Adrenal gland (tissue), 5 donors: ENCODE measurements around the gene SNRNP70.
"Not testable (repeated sequence)": the region's sequence is repeated elsewhere in the genome, so short reads cannot be mapped to it uniquely, and the experiment has no call there.

Experiments used
- CTCF ChIP-seq, 6 experiments: fragments of 450-650 bp in 4 of 6; fragments of 200-600 bp in 2 of 6; sonication (generic) in 1 of 6; IDR thresholded peaks; 1 replicate in 5 of 6; 2 replicates in 1 of 6; pipeline versions ENCODE4 v1.5.1 to v1.8.0; 2016 to 2021; ENCODE audit warnings: antibody characterized with exemption in 6 of 6, mild to moderate bottlenecking in 2 of 6, moderate library complexity in 1 of 6
- POLR2A ChIP-seq, 2 donors: fragments of 450-650 bp; IDR thresholded peaks; one replicate each; pipeline ENCODE4 v1.6.1; 2017; ENCODE audit warnings: antibody characterized with exemption in 2 of 2, mild to moderate bottlenecking in 2 of 2, moderate library complexity in 1 of 2
- donor health status: DM: no; HTN: no; CAD: no.

- not testable (repeated sequence) for TF ChIP-seq POLR2A (IDR thresholded peaks at IDR 0.05)
- peak in 2 of 6 experiments; percentile 17 to 26 for TF ChIP-seq CTCF (IDR thresholded peaks at IDR 0.05)
Measured at GRCh38 chr19:49036815-49037214, 48.4 kb upstream of the SNRNP70 start, which contains the start of gene CGB1.
